ENCODE data around the gene OTUD5.

GRCh38 chrX:48935301-48935670 is 22.1 kb downstream of the OTUD5 start:
- TF ChIP-seq EZH2 (IDR thresholded peaks at IDR 0.05; ENCODE audit: insufficient read depth, poor library complexity, severe bottlenecking) = no peak
- no peak for TF ChIP-seq EZH2phosphoT487 (IDR thresholded peaks at IDR 0.05; ENCODE audit: insufficient read depth, low read depth)

All from GM23248 (cell line).